ENCODE data around the gene MAP2K5.

The MAP2K5 gene

GRCh38 chr15:67805008-67805665 lies 262.6 kb downstream of the MAP2K5 start:
- Histone ChIP-seq H3K9me3 (ENCODE audit: insufficient read depth, low read depth, low read length) (no peaks in the 10 kb centered on the region), H3K4me3 (ENCODE audit: low read length, poor library complexity, severe bottlenecking) (no peak overlapping the region), H3K79me2 (ENCODE audit: insufficient read depth, low read length) (no peaks in the 10 kb centered on the region), H3K4me1 (ENCODE audit: insufficient read depth, low read length, poor library complexity, severe bottlenecking) (peaks cover 14% of the 10 kb centered on the region), H3K27me3 (ENCODE audit: insufficient read depth, low read length, poor library complexity, severe bottlenecking) (no peaks in the 10 kb centered on the region), H3F3A (ENCODE audit: low read depth) (no peaks in the 10 kb centered on the region), H2AFZ (ENCODE audit: low read length) (no peak overlapping the region), H3K9me2 (replicated peaks; ENCODE audit: low read depth, low read length) (no peaks in the 10 kb centered on the region), H3K9ac (ENCODE audit: low read depth, low read length, poor library complexity, severe bottlenecking) (no peak overlapping the region), H3K4me2 (ENCODE audit: low read depth, low read length, poor library complexity, severe bottlenecking) (no peak overlapping the region), H3K36me3 (ENCODE audit: insufficient read depth, low read length) (peaks cover 6% of the 10 kb centered on the region; the same call in 1 of the 2 replicates), H4K20me1 (ENCODE audit: insufficient read depth, low read length, poor library complexity, severe bottlenecking) (no peaks in the 10 kb centered on the region)
- no peak for TF ChIP-seq CTCF (conservative IDR thresholded peaks at IDR 0.05; ENCODE audit: low read length)

- Histone ChIP-seq H3K9ac (ENCODE audit: low read depth, low read length, poor library complexity, severe bottlenecking) (no peak overlapping the region), H3K79me2 (ENCODE audit: insufficient read depth, low read length) (no peaks in the 10 kb centered on the region), H3F3A (ENCODE audit: low read depth) (no peaks in the 10 kb centered on the region), H3K36me3 (ENCODE audit: insufficient read depth, low read length) (peaks cover 6% of the 10 kb centered on the region; the same call in 1 of the 2 replicates), H2AFZ (ENCODE audit: low read length) (no peak overlapping the region), H3K9me2 (replicated peaks; ENCODE audit: low read depth, low read length) (no peaks in the 10 kb centered on the region), H3K27me3 (ENCODE audit: insufficient read depth, low read length, poor library complexity, severe bottlenecking) (no peaks in the 10 kb centered on the region), H3K9me3 (ENCODE audit: insufficient read depth, low read depth, low read length) (no peaks in the 10 kb centered on the region), H4K20me1 (ENCODE audit: insufficient read depth, low read length, poor library complexity, severe bottlenecking) (no peaks in the 10 kb centered on the region), H3K4me1 (ENCODE audit: insufficient read depth, low read length, poor library complexity, severe bottlenecking) (peaks cover 14% of the 10 kb centered on the region), H3K4me2 (ENCODE audit: low read depth, low read length, poor library complexity, severe bottlenecking) (no peak overlapping the region), H3K4me3 (ENCODE audit: low read length, poor library complexity, severe bottlenecking) (no peak overlapping the region)
- TF ChIP-seq CTCF (conservative IDR thresholded peaks at IDR 0.05; ENCODE audit: low read length) (no peak), EZH2phosphoT487 (IDR thresholded peaks at IDR 0.05; ENCODE audit: borderline replicate concordance) (no peak)
Observed at GRCh38 chr15:67805666-67806516, 263.4 kb downstream of the MAP2K5 start.

- no peak overlapping the region for H3K4me3 ChIP-seq (ENCODE audit: low read length, poor library complexity, severe bottlenecking)
- peaks cover 14% of the 10 kb centered on the region for H3K4me1 ChIP-seq (ENCODE audit: insufficient read depth, low read length, poor library complexity, severe bottlenecking)
Observed at GRCh38 chr15:67806536-67806935, 264.0 kb downstream of the MAP2K5 start.

More at GRCh38 chr15:67806536-67806935, 264.0 kb downstream of the MAP2K5 start:
- no peaks in the 10 kb centered on the region for H4K20me1 ChIP-seq (ENCODE audit: insufficient read depth, low read length, poor library complexity, severe bottlenecking)
- no peak overlapping the region for H3K9ac ChIP-seq (ENCODE audit: low read depth, low read length, poor library complexity, severe bottlenecking)
- H2AFZ ChIP-seq (ENCODE audit: low read length): no peak overlapping the region
- no peaks in the 10 kb centered on the region for H3F3A ChIP-seq (ENCODE audit: low read depth)
- no peaks in the 10 kb centered on the region for H3K27me3 ChIP-seq (ENCODE audit: insufficient read depth, low read length, poor library complexity, severe bottlenecking)
- TF ChIP-seq EZH2phosphoT487 (IDR thresholded peaks at IDR 0.05; ENCODE audit: borderline replicate concordance) (no peak), CTCF (conservative IDR thresholded peaks at IDR 0.05; ENCODE audit: low read length) (no peak)
- no peaks in the 10 kb centered on the region for H3K9me3 ChIP-seq (ENCODE audit: insufficient read depth, low read depth, low read length)
- H3K4me2 ChIP-seq (ENCODE audit: low read depth, low read length, poor library complexity, severe bottlenecking): no peak overlapping the region
- no peaks in the 10 kb centered on the region for H3K9me2 ChIP-seq (replicated peaks; ENCODE audit: low read depth, low read length)
- H3K36me3 ChIP-seq (ENCODE audit: insufficient read depth, low read length): peaks cover 3% of the 10 kb centered on the region; the same call in 1 of the 2 replicates
- no peaks in the 10 kb centered on the region for H3K79me2 ChIP-seq (ENCODE audit: insufficient read depth, low read length)
